SK-N-SH (cell line): ENCODE results near the gene PLEKHM2. TPM values are rescaled to one million over a fixed set of nuclear protein-coding genes. Genes with fewer than 3 reads are reported as not detected.

Experiments
- CTCF ChIA-PET: fragments of 300-600, 350-600 bp; formaldehyde crosslinking; extraction: SDS; loops from one replicate; lab custom pipeline; 2021; lab: Yijun Ruan, JAX
- POLR2A ChIA-PET: fragments of 350-600 bp; sonication (Branson Sonifier 250); formaldehyde crosslinking; extraction: SDS; loops from one replicate; lab custom pipeline; 2020; ENCODE audit warnings: antibody characterized with exemption, inconsistent platforms; lab: Yijun Ruan, JAX
- DNase-seq: peaks from one replicate; pipeline ENCODE4 v3.0.0; 2012
- H2AFZ ChIP-seq: fragments of 200-600 bp; sonication (generic); 2 replicates; pipeline ENCODE4 v1.8.1; 2016; ENCODE audit warnings: antibody characterized with exemption, mild to moderate bottlenecking, low read depth
- H3F3A ChIP-seq: fragments of 200-600 bp; sonication (generic); replicated peaks from 2 replicates; pipeline ENCODE3; 2016; ENCODE audit warnings: antibody characterized with exemption, mild to moderate bottlenecking; ENCODE audit not compliant: insufficient read depth
- H3K27ac ChIP-seq, 2 experiments: fragments of 200-500 bp in 1 of 2; fragments of 200-600 bp in 1 of 2; sonication (Bioruptor generic) in 1 of 2; sonication (generic), shearing (Covaris generic) in 1 of 2; 2 replicates each; pipeline versions ENCODE4 v1.5.1 to v1.6.1; 2014 to 2016; ENCODE audit warnings: low read depth in 2 of 2, inconsistent platforms in 1 of 2, low read length in 1 of 2, mild to moderate bottlenecking in 1 of 2, mixed read lengths in 1 of 2
- H3K27me3 ChIP-seq: fragments of 200-600 bp; sonication (generic), shearing (Covaris generic); 2 replicates; pipeline ENCODE4 v1.6.1; 2016; ENCODE audit warnings: mixed run types; ENCODE audit not compliant: insufficient read depth
- H3K36me3 ChIP-seq, 2 experiments: fragments of 200-500 bp in 1 of 2; fragments of 200-600 bp in 1 of 2; sonication (Bioruptor generic) in 1 of 2; sonication (generic) in 1 of 2; replicated peaks in 1 of 2; 2 replicates each; pipeline versions ENCODE3 to v1.5.1; 2014 to 2016; ENCODE audit warnings: low read length in 1 of 2, mild to moderate bottlenecking in 1 of 2; ENCODE audit not compliant: insufficient read depth in 2 of 2, control insufficient read depth in 1 of 2
- H3K4me1 ChIP-seq, 2 experiments: fragments of 200-500 bp in 1 of 2; fragments of 200-600 bp in 1 of 2; sonication (Bioruptor generic) in 1 of 2; sonication (generic), shearing (Covaris generic) in 1 of 2; 2 replicates each; pipeline versions ENCODE4 v1.5.1 to v1.6.1; 2014 to 2016; ENCODE audit warnings: low read depth in 1 of 2, low read length in 1 of 2, mixed run types in 1 of 2; ENCODE audit not compliant: insufficient read depth in 2 of 2, control insufficient read depth in 1 of 2
- H3K4me2 ChIP-seq: fragments of 200-600 bp; sonication (generic), shearing (Covaris generic); 2 replicates; pipeline ENCODE4 v1.6.1; 2017; ENCODE audit warnings: mixed run types
- H3K4me3 ChIP-seq, 2 experiments: fragments of 200-500 bp in 1 of 2; fragments of 200-600 bp in 1 of 2; sonication (Bioruptor generic) in 1 of 2; sonication (generic), shearing (Covaris generic) in 1 of 2; 2 replicates each; pipeline versions ENCODE4 v1.5.1 to v1.8.1; 2014 to 2016; ENCODE audit warnings: low read depth in 2 of 2, inconsistent platforms in 1 of 2, low read length in 1 of 2, mild to moderate bottlenecking in 1 of 2, mixed read lengths in 1 of 2, moderate library complexity in 1 of 2
- H3K79me2 ChIP-seq: fragments of 200-600 bp; sonication (generic); 2 replicates; pipeline ENCODE4 v1.8.1; 2017; ENCODE audit warnings: mild to moderate bottlenecking; ENCODE audit not compliant: insufficient read depth
- H3K9ac ChIP-seq: fragments of 200-600 bp; sonication (generic); 2 replicates; pipeline ENCODE4 v1.6.1; 2017; ENCODE audit warnings: mixed run types
- H3K9me2 ChIP-seq: fragments of 200-600 bp; sonication (generic); 2 replicates; pipeline ENCODE4 v1.6.1; 2017; ENCODE audit warnings: mixed run types
- H3K9me3 ChIP-seq: fragments of 200-600 bp; sonication (generic); 2 replicates; pipeline ENCODE4 v1.6.1; 2017; ENCODE audit warnings: mixed run types, mild to moderate bottlenecking, moderate library complexity
- H4K20me1 ChIP-seq: fragments of 200-600 bp; sonication (generic); 2 replicates; pipeline ENCODE4 v1.6.1; 2017; ENCODE audit warnings: mild to moderate bottlenecking, mixed run types; ENCODE audit not compliant: insufficient read depth
- CHD2 ChIP-seq: fragments of 150-350 bp; IDR thresholded peaks from 2 replicates; pipeline ENCODE4 v1.6.1; 2018; ENCODE audit warnings: low read length; ENCODE audit not compliant: partially characterized antibody
- CTCF ChIP-seq: fragments of 200-600 bp; sonication (generic); IDR thresholded peaks from 2 replicates; pipeline ENCODE4 v1.6.1; 2017; ENCODE audit warnings: antibody characterized with exemption, mild to moderate bottlenecking, moderate library complexity
- EP300 ChIP-seq, 2 experiments: IDR thresholded peaks; 2 replicates each; pipeline versions ENCODE4 v1.4.0 to v1.6.1; 2012; ENCODE audit warnings: borderline replicate concordance in 1 of 2, low read depth in 1 of 2, low read length in 1 of 2
- FOSL2 ChIP-seq: IDR thresholded peaks from 2 replicates; pipeline ENCODE4 v1.4.0; 2012; ENCODE audit warnings: low read depth, mild to moderate bottlenecking, moderate library complexity, borderline replicate concordance
- FOXJ3 ChIP-seq: sonication (generic); formaldehyde crosslinking; IDR thresholded peaks from 2 replicates; pipeline ENCODE4 v1.5.1; 2020; ENCODE audit warnings: mild to moderate bottlenecking, missing genetic modification reagents
- FOXM1 ChIP-seq: IDR thresholded peaks from 2 replicates; pipeline ENCODE4 v1.4.0; 2012; ENCODE audit warnings: low read depth, mild to moderate bottlenecking
- MEF2A ChIP-seq: IDR thresholded peaks from 2 replicates; pipeline ENCODE4 v1.4.0; 2012; ENCODE audit warnings: low read depth, borderline replicate concordance
- MXI1 ChIP-seq: IDR thresholded peaks from 2 replicates; pipeline ENCODE4 v1.6.1; 2012; ENCODE audit warnings: mild to moderate bottlenecking, low read depth, low read length, improper control_type of control experiment
- NFIC ChIP-seq: IDR thresholded peaks from 2 replicates; pipeline ENCODE4 v1.4.0; 2012; ENCODE audit warnings: borderline replicate concordance
- NRF1 ChIP-seq: IDR thresholded peaks from 2 replicates; pipeline ENCODE4 v1.6.1; 2012; ENCODE audit warnings: low read depth, mild to moderate bottlenecking, low read length
- RCOR1 ChIP-seq: fragments of 150-350 bp; IDR thresholded peaks from 2 replicates; pipeline ENCODE4 v1.6.1; 2017; ENCODE audit warnings: antibody characterized with exemption, low read length
- RFX5 ChIP-seq: IDR thresholded peaks from 2 replicates; pipeline ENCODE4 v1.6.1; 2012; ENCODE audit warnings: mild to moderate bottlenecking, improper control_type of control experiment, low read length
- SIN3A ChIP-seq: IDR thresholded peaks from 2 replicates; pipeline ENCODE4 v1.6.1; 2012; ENCODE audit warnings: low read depth, mild to moderate bottlenecking, low read length, moderate library complexity, borderline replicate concordance
- SMC3 ChIP-seq: IDR thresholded peaks from 2 replicates; pipeline ENCODE4 v1.6.1; 2012; ENCODE audit warnings: low read depth, low read length, improper control_type of control experiment
- TAF1 ChIP-seq: IDR thresholded peaks from 2 replicates; pipeline ENCODE4 v1.6.1; 2012; ENCODE audit warnings: low read depth, mild to moderate bottlenecking, low read length, moderate library complexity, borderline replicate concordance
- ZBTB33 ChIP-seq: IDR thresholded peaks from 2 replicates; pipeline ENCODE4 v1.4.0; 2012; ENCODE audit warnings: low read depth, borderline replicate concordance
- WGBS: methylation state at CpG from one replicate; pipeline ENCODE4 v1.1.6; 2017; ENCODE audit warnings: low lambda C conversion rate; 5-methylcytosine and 5-hydroxymethylcytosine counted together
- polyA plus RNA-seq, 3 experiments: library from polyadenylated mRNA; depleted of rRNA; stranded (reverse); fragments of >200 nt; gene quantifications; 2 replicates each; pipeline ENCODE4 v1.2.3, GENCODE V29; 2012
- TF ChIP-seq, protein P1 (sequence below): IDR thresholded peaks from 2 replicates; pipeline ENCODE4 v1.6.1; 2012; ENCODE audit warnings: mild to moderate bottlenecking, low read depth, low read length, moderate library complexity
- TF ChIP-seq, protein P2 (sequence below): IDR thresholded peaks from 2 replicates; pipeline ENCODE4; 2012

The PLEKHM2 gene
- polyA plus RNA-seq, 1 of the 3 experiments (the other 2 are of a cell fraction): 38.9 TPM

GRCh38 chr1:15671430-15671829 is 12.7 kb upstream of the PLEKHM2 start:
- no peaks in the 10 kb centered on the region for H3K9me3 ChIP-seq
- CTCF ChIA-PET: interaction anchor here (1.6 kb wide), 1 partner anchor 8 kb away, joined by 4 read pairs; no protein-coding TSS in a partner anchor
- H2AFZ ChIP-seq: no peak overlapping the region
- H3K27ac ChIP-seq: no peak overlapping the region
- TF ChIP-seq NFIC (no peak), TAF1 (no peak), RCOR1 (no peak), FOXM1 (no peak), FOXJ3 (CRISPR knock-in tag) (no peak), SIN3A (no peak), RFX5 (no peak), ZBTB33 (no peak), EP300 (IDR thresholded peaks at IDR 0.05; ENCODE audit: borderline replicate concordance in 1 of 2, low read depth in 1 of 2, low read length in 1 of 2) (no peak), MEF2A (no peak), SMC3 (no peak), FOSL2 (no peak), CTCF (no peak), MXI1 (no peak), NRF1 (no peak), CHD2 (no peak)
- TF ChIP-seq, protein P1, sequence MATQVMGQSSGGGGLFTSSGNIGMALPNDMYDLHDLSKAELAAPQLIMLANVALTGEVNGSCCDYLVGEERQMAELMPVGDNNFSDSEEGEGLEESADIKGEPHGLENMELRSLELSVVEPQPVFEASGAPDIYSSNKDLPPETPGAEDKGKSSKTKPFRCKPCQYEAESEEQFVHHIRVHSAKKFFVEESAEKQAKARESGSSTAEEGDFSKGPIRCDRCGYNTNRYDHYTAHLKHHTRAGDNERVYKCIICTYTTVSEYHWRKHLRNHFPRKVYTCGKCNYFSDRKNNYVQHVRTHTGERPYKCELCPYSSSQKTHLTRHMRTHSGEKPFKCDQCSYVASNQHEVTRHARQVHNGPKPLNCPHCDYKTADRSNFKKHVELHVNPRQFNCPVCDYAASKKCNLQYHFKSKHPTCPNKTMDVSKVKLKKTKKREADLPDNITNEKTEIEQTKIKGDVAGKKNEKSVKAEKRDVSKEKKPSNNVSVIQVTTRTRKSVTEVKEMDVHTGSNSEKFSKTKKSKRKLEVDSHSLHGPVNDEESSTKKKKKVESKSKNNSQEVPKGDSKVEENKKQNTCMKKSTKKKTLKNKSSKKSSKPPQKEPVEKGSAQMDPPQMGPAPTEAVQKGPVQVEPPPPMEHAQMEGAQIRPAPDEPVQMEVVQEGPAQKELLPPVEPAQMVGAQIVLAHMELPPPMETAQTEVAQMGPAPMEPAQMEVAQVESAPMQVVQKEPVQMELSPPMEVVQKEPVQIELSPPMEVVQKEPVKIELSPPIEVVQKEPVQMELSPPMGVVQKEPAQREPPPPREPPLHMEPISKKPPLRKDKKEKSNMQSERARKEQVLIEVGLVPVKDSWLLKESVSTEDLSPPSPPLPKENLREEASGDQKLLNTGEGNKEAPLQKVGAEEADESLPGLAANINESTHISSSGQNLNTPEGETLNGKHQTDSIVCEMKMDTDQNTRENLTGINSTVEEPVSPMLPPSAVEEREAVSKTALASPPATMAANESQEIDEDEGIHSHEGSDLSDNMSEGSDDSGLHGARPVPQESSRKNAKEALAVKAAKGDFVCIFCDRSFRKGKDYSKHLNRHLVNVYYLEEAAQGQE: no peak
- TF ChIP-seq, protein P2, sequence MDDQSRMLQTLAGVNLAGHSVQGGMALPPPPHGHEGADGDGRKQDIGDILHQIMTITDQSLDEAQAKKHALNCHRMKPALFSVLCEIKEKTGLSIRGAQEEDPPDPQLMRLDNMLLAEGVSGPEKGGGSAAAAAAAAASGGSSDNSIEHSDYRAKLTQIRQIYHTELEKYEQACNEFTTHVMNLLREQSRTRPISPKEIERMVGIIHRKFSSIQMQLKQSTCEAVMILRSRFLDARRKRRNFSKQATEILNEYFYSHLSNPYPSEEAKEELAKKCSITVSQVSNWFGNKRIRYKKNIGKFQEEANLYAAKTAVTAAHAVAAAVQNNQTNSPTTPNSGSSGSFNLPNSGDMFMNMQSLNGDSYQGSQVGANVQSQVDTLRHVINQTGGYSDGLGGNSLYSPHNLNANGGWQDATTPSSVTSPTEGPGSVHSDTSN: no peak
- peaks cover 0 to 5% of the 10 kb centered on the region in 2 experiments for H3K36me3 ChIP-seq
- no peak overlapping the region for H3K4me2 ChIP-seq
- POLR2A ChIA-PET: no interaction called here
- no peaks in the 10 kb centered on the region for H4K20me1 ChIP-seq
- no peaks in the 10 kb centered on the region for H3F3A ChIP-seq
- no peaks in the 10 kb centered on the region; a peak in 1 of 4 replicates for H3K4me1 ChIP-seq
- H3K9me2 ChIP-seq: no peaks in the 10 kb centered on the region
- H3K4me3 ChIP-seq: no peak overlapping the region
- WGBS: 97% methylated on average over 2 of the region's 2 CpGs
- no peaks in the 10 kb centered on the region for H3K27me3 ChIP-seq
- DNase-seq: no peak
- H3K9ac ChIP-seq: no peak overlapping the region
- H3K79me2 ChIP-seq: no peaks in the 10 kb centered on the region; the same call in 1 of the 2 replicates
